ENCODE measurements around the gene LHFPL4.
"Not testable (repeated sequence)": the region's sequence is repeated elsewhere in the genome, so short reads cannot be mapped to it uniquely, and the experiment has no call there.

The LHFPL4 gene

DNA sequence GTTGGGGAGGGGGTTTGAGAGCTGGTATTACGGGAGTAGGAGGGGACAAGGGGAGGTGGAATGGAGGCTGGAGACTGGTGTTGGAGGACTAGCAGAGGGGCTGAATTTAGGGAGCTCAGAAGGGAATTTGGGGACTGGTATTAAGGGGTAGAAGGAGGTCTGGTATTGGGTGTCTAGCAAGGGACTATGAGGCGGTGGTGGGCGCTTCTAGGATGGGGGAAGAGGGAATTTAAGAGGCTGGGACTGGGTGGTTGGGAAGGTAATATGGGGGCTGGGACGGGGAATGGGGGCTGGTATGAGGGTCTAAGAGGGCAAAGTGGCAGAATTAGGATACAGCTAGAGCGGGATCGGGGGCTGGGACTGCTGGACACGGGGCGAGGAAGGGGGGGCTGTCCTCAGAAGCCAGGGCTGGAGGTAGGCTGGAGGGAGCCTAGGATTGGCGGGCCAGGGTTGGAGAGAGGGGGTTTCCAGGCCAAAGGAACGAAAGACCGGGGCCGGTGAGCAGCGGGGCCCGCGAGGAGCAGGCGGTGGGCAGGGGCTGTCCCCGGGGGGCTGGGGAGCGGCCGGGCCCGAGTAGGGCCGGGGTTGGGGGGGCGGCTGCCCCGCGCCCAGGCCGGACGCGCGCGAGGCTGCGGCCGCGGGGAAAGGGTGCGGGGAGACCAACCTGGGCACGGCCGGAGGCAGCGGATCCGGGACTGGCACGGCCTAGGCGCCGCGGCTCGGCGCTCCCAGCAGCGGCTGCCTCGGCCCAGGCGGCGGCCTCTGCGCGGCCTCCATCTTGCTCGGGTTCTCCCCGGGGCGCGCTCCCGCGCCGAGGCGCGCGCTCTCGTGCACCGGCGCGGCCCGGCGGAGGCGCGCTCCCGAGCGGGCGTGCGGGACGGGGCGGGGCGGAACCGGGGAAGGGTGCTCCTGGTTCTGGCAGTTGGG lies at the start of gene LHFPL4:
LHFPL4 (minus strand) TSS at position 802 of the 927 bp plus-strand sequence. CDS start 1,143 bp downstream, outside the sequence.
- DNase-seq (ENCODE audit: low read depth) = no peak

GRCh38 chr3:9602620-9603019 lies 49.0 kb upstream of the LHFPL4 start:
- DNase-seq (ENCODE audit: low read depth) = no peak

GRCh38 chr3:9601006-9601581 lies 47.5 kb upstream of the LHFPL4 start:
- DNase-seq (ENCODE audit: low read depth) = not testable (repeated sequence)

- DNase-seq (ENCODE audit: low read depth) = no peak
Observed at GRCh38 chr3:9600597-9600996, 47.0 kb upstream of the LHFPL4 start.

DNA sequence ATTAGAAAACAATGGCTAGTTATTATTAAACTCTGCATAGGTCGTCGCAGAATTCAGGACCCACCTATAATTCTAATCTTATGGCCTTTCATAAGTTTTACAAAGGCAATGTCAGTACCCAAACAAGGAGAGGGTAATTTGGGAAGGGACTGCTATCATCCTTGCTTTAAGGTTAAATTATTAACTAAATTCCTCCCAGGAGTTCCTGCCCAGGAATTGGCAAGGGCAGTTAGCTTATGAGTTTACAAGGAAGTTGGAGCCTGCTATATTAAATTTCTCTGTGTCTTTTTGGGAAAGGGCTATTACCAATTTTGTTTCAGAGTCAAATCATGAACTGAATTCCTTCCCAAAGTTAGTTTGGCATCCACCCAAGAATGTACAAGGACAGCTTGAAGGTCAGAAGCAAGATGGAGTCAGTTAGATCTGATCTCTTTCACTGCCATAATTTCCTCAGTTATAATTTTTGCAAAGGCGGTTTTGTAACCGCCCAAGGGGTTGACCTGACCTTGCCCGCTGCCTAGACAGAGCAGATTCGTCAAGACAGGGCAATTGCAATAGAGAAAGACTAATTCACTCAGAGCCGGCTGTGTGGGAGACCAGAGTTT lies 45.3 kb upstream of the LHFPL4 start:
- no peak for DNase-seq (ENCODE audit: low read depth)

GRCh38 chr3:9595877-9596276 lies 42.3 kb upstream of the LHFPL4 start:
- DNase-seq (ENCODE audit: low read depth) = no peak

DNA sequence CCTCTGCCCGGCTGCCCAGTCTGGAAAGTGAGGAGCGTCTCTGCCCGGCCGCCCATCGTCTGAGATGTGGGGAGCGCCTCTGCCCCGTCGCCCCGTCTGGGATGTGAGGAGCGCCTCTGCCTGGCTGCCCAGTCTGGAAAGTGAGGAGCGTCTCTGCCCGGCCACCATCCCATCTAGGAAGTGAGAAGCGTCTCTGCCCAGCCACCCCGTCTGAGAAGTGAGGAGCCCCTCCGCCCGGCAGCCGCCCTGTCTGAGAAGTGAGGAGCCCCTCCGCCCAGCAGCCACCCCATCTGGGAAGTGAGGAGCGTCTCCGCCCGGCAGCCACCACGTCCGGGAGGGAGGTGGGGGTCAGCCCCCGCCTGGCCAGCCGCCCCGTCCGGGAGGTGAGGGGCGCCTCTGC lies 38.2 kb upstream of the LHFPL4 start:
- DNase-seq (ENCODE audit: low read depth) = not testable (repeated sequence)

- no peak for DNase-seq (ENCODE audit: low read depth)
Observed at GRCh38 chr3:9590282-9590791, 36.7 kb upstream of the LHFPL4 start.

- no peak for DNase-seq (ENCODE audit: low read depth)
Observed at GRCh38 chr3:9583792-9584191, 30.2 kb upstream of the LHFPL4 start.

GRCh38 chr3:9583371-9583770 lies 29.7 kb upstream of the LHFPL4 start:
- DNase-seq (ENCODE audit: low read depth) = no peak

DNA sequence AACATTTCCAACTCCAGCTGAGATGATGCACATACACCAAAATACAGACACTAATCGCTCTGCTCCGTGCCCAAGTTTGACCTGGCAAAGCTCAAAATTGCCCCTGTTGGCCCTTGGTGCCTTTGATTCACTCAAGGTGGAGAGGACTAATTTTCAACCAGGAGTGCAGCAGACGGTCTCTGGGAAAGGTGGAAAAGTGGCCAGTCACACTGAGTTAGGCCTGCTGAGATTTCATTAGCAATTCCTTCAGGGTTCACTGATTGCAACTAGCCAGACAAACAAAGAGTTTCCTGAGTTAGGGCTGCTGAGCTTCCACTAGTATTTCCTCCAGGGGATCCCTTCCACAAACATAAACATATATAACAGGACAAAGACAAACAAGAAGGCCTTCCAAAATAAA lies 28.7 kb upstream of the LHFPL4 start:
- DNase-seq (ENCODE audit: low read depth) = no peak

GRCh38 chr3:9581742-9582141 lies 28.1 kb upstream of the LHFPL4 start:
- no peak for DNase-seq (ENCODE audit: low read depth)

DNA sequence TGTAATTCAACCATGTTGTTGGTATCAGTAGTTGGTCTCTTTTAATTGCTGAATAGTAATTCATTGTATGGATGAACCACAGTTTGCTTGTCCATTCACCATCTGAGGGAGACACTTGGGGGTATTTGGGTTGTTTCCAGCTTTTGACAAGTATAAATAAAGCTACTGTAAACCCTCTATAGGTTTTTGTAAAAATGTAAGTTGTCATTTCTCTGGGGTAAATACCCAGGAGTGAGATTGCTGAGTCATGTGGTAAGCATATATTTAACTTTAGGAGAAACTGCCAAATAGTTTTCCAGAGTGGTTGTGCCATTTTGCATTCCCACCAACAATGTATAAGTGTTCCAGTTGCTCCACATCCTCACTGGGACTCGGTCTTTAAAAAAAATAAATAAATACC lies 15.4 kb upstream of the LHFPL4 start:
- DNase-seq (ENCODE audit: low read depth) = no peak

- no peak for DNase-seq (ENCODE audit: low read depth)
Observed at GRCh38 chr3:9565316-9565715, 11.7 kb upstream of the LHFPL4 start.

- DNase-seq (ENCODE audit: low read depth) = no peak
Observed at GRCh38 chr3:9563851-9564250, 10.2 kb upstream of the LHFPL4 start.

- not testable (repeated sequence) for DNase-seq (ENCODE audit: low read depth)
Observed at GRCh38 chr3:9560056-9560455, 6.4 kb upstream of the LHFPL4 start.

DNA sequence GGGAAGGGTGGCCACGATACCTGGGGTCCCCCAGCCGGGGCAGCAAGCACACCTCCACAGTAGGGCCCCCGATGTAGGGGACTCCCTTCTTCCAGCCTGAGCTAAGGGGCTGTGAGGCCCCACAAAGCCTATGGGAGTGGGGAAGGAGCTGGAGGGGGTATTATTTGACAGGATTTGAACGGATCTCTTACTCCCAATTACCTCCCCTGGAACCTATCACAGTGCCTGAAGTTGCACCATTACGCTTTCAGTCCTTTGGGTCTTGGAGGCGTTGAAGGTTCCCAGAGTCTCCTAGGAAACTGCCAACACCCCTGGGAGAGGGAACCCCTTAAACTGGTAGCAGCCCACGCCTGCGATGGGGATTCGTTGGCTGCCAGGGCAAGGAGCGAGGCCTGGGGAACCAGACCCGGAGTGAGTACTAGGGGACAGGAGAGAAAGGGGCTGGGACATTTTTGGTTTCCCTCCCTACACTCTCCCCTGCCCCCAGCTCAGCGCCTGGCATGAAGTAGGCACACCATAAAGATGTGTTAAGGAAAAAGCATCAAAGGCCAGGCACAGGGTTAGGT lies 409 bp upstream of the LHFPL4 start:
- no peak for DNase-seq (ENCODE audit: low read depth)

DNA sequence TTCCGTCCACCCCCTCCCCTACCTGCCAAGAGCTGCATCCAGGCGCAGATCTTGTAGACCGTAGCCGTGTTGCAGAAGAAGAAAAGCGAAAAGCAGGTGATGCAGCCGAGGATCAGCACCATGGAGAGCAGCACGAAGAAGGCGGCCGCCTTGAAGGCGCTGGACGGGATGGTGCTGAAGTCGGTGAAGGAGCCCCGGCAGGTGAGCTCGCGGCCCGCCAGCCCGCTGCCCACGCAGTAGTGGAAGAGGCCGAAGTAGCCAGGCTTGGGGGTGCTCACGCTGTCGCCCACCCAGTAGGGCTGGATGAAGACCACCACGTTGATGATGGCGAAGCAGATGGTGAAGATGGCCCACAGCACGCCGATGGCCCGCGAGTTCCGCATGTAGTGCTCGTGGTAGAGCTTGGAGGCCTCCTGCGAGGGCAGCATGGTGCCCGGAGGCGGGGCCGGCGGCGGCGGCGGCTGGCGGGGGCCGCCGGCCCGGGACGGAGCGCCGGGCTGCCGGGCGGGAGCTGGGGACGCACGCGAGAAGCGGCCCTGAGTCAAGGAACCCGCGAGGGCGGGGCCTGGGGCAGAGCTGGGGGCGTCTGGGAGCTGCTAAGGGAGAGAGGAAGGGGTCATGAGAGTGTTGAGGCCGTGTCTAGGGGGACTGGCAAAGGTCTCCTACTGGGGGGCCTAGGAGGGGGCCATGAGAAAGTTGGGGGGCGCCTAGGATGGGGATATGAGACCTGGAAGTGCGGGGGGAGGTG lies 1.2 kb downstream of the LHFPL4 start:
- no peak for DNase-seq (ENCODE audit: low read depth)

- DNase-seq (ENCODE audit: low read depth) = no peak
Observed at GRCh38 chr3:9550999-9551398, 2.6 kb downstream of the LHFPL4 start.

GRCh38 chr3:9549600-9549999 lies 4.0 kb downstream of the LHFPL4 start:
- no peak for DNase-seq (ENCODE audit: low read depth)

DNA sequence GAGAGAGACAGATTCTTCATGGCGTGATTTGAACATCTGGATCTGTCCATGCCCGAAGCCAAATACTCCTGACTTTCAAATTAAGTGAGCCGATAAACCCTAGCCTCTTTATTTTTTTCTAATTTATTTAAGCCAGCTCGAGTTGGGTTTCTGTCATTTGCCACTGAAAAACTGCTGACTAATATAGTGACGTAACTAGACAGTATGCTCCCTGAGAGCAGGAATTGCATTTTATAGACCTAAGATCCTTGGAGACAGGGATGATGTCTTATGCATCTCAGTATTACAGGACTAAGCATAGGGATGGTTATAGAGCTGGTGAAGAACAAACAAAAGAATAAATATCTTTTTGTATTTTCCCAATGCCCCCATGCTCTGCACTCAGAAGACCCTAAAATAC lies 4.6 kb downstream of the LHFPL4 start:
- no peak for DNase-seq (ENCODE audit: low read depth)

DNA sequence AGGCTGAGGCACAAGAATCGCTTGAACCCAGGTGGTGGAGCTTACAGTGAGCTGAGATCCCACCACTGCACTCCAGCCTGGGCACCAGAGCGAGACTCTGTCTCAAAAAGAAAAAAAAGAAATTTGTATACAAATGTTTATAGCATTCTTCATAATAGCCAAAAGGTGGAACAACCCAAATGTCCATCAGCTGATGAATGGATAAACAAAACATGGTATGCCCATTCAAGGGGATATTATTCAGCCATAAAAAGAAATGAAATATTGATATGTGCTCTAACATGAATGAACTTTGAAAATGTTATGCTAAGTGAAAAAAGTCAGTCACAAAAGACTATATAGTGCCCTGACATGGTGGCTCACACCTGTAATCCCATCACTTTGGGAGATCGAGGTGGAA lies 11.4 kb downstream of the LHFPL4 start:
- DNase-seq (ENCODE audit: low read depth) = no peak

Data from T-helper 22 cell (primary cell).